ENCODE measurements around the gene AKR7A2. TPM values are rescaled to one million over a fixed set of nuclear protein-coding genes. Genes with fewer than 3 reads are reported as not detected.
A peak's percentile ranks its signal among the peaks of the same experiment; 100 is the strongest.
"Not testable (repeated sequence)": the region's sequence is repeated elsewhere in the genome, so short reads cannot be mapped to it uniquely, and the experiment has no call there.

The AKR7A2 gene
- total and polyA plus RNA-seq, 2 experiments from 2014 or later: 157 to 195 TPM

DNA sequence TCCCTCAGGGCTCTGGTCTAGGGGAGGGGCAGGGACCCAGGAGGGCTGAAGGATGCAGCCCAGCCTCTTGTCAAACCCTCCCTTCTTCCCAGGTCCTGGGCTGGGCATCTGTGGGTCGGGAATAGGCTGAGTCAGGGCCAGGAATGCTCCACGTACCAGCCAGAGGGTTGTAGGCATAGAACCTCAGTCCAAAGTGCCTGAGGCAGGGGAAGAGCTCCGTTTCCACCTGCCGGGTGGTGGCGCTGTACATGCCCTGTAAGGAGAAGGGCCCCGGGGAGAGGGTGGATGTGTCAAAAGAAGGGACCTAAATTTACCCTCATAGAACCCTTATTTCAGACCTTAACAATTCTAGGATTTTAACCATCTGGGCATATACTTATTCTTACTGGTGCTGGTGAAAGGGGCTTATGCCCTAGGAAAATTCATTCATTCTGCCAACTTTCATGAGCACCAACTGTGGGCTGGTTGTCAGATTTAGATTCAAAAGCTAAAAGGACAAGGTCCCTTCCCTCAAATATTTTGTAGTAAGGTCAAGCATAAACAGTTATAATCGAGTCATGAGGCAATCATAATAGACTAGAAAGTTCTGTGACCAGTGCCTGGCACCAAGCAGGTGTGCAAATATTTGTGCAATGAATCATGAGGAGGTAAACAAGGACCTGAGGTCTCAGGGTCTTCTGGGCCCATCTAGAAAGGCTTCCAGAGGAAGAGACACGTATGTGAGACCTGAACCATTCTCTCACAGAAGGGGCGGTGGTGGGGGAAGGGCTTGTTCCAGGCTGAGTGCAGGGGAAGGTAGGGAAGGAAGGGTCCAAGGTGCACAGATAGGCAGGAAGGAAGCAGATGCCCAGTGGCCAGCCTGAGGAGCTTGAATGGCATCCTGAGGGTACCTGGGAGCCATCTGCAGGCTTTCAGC is 42.3 kb downstream of the AKR7A2 start:
- not testable (repeated sequence) for H3K36me3 ChIP-seq; H3K27ac ChIP-seq; H3K27me3 ChIP-seq; DNase-seq (ENCODE audit: low read depth in 1 of 2, low spot score in 1 of 2); H3K4me1 ChIP-seq (ENCODE audit: low read depth); H3K4me3 ChIP-seq; H3K9me3 ChIP-seq (ENCODE audit: low read depth)
- TF ChIP-seq, protein P1, sequence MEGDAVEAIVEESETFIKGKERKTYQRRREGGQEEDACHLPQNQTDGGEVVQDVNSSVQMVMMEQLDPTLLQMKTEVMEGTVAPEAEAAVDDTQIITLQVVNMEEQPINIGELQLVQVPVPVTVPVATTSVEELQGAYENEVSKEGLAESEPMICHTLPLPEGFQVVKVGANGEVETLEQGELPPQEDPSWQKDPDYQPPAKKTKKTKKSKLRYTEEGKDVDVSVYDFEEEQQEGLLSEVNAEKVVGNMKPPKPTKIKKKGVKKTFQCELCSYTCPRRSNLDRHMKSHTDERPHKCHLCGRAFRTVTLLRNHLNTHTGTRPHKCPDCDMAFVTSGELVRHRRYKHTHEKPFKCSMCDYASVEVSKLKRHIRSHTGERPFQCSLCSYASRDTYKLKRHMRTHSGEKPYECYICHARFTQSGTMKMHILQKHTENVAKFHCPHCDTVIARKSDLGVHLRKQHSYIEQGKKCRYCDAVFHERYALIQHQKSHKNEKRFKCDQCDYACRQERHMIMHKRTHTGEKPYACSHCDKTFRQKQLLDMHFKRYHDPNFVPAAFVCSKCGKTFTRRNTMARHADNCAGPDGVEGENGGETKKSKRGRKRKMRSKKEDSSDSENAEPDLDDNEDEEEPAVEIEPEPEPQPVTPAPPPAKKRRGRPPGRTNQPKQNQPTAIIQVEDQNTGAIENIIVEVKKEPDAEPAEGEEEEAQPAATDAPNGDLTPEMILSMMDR (IDR thresholded peaks at IDR 0.05; ENCODE audit: low read depth, low read length): peak; percentile 14

DNA sequence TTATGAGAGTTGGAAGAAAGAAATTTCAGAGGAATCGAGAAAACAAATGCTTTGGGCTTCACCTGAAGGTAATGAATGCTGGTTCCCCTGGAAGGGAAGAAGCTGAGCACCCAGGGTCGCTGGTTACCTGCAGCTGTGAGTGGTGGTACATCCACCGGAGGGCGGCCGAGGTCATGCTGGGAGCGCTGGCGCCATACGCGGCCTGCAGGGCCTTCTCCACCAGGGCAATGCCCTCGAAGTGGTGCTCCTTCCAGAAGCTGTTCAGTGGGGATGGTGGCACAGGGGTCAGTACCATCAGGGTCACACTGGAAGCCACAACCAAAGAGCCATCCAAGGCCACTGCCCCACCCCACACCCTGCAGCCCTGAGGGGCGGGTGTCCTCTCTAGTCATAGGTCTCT is 43.5 kb downstream of the AKR7A2 start:
- TF ChIP-seq, protein P1 (IDR thresholded peaks at IDR 0.05; ENCODE audit: low read depth, low read length): no peak
- no peak overlapping the region for H3K27ac ChIP-seq

DNA sequence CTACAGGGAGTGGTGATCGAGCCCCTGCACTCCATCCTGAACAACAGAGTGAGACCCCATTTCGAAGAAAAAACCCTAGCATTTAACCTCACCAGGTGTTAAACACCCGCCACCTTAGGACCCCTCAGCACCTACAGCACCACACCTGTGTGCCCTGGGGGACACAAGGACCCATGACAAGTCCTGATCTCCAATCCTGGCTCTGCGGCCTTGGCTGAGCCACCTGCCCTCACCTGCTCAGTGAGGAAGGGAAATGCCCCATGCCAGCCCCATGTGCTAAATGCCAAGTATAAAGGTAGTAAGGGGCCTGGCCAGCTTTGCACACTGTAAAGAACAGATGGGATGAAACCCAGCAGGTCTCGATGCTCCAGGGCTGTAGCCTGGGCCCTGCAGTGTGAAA is 49.2 kb downstream of the AKR7A2 start:
- no peaks in the 10 kb centered on the region for H3K4me1 ChIP-seq (ENCODE audit: low read depth)
- H3K4me3 ChIP-seq: no peak overlapping the region
- TF ChIP-seq, protein P1 (IDR thresholded peaks at IDR 0.05; ENCODE audit: low read depth, low read length): no peak
- no peaks in the 10 kb centered on the region for H3K9me3 ChIP-seq (ENCODE audit: low read depth)
- peaks cover 8% of the 10 kb centered on the region for H3K36me3 ChIP-seq
- no peaks in the 10 kb centered on the region for H3K27me3 ChIP-seq
- no peak for DNase-seq (ENCODE audit: low read depth in 1 of 2, low spot score in 1 of 2)
- H3K27ac ChIP-seq: no peak overlapping the region

More for the DNA sequence above, 43.5 kb downstream of the AKR7A2 start:
- Histone ChIP-seq H3K4me3 (no peak overlapping the region), H3K36me3 (no peaks in the 10 kb centered on the region), H3K9me3 (ENCODE audit: low read depth) (no peaks in the 10 kb centered on the region), H3K4me1 (ENCODE audit: low read depth) (no peaks in the 10 kb centered on the region), H3K27me3 (no peaks in the 10 kb centered on the region)
- no peak for DNase-seq (ENCODE audit: low read depth in 1 of 2, low spot score in 1 of 2)

DNA sequence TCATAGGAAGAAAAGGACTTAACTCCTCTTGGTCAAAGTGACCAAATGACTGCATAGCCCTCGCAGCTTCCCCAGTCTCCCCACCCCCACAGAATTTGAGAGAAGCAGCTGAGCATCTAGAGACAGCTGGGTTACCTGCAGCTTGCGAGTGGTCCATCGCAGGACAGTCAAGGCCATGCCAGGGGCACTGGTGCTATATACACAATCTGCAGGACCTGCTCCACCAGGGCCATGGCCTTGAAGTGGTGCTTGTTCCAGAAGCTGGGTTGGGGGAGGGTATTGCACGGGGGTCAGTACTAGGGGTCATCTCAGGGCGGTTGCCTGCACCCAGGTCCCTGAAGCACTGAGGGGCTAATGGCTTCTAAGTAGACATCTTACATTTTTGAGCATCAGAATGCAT is 49.9 kb downstream of the AKR7A2 start:
- H3K27ac ChIP-seq: no peak overlapping the region
- no peak overlapping the region for H3K4me3 ChIP-seq
- TF ChIP-seq, protein P1 (IDR thresholded peaks at IDR 0.05; ENCODE audit: low read depth, low read length): no peak
- peaks cover 15% of the 10 kb centered on the region for H3K36me3 ChIP-seq
- no peaks in the 10 kb centered on the region for H3K9me3 ChIP-seq (ENCODE audit: low read depth)
- H3K4me1 ChIP-seq (ENCODE audit: low read depth): no peaks in the 10 kb centered on the region
- H3K27me3 ChIP-seq: no peaks in the 10 kb centered on the region
- DNase-seq (ENCODE audit: low read depth in 1 of 2, low spot score in 1 of 2): no peak

DNA sequence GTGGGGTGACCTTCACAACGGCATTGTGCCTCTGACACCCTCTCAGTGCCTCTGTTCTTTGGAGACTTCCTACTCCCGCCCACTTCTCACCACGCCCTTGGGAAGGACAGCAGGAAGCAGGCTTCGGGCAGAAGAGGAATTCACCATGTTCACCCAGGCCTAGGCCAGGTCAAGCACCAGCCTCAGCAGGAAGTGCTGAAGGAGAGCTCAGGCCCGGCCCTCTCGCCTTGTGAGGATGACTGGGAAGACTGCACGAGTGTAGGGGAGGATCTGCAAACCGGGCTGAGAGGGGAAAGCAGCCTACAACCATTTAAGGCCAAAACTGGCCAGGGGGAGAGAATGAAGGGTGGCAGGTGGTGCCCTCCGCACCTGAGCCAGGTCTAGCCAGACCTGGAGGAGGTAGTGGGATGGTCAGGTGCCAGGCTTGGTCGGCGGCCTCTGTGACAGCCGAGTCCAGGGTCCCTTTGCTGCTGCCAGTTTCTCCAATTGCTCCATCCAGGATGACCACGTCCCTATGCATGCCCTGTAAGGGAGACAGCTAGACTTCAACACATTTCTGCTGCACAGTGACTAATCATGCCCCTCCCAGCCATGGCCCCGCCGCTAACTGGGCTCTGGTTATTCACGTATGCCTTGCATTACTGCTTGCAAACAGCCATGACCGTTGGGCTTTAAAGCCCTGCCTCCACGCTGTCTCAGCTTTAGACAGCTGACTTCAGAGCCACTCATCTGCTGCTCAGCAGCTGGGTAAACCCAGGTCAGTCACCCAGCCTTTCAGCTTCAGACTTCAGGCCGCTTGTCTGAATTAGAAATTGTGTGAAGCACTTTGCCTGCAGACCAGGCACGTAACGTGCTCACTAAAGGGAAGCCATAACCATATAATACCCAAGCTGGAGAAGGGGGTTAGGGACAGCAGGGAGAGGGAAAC is 51.5 kb downstream of the AKR7A2 start:
- peak overlapping the region; percentile 43 for H3K27ac ChIP-seq
- no peaks in the 10 kb centered on the region for H3K27me3 ChIP-seq
- H3K4me3 ChIP-seq: no peak overlapping the region
- peak in 1 of 2 donors; percentile 27 for DNase-seq (ENCODE audit: low read depth in 1 of 2, low spot score in 1 of 2)
- H3K36me3 ChIP-seq: peaks cover 17% of the 10 kb centered on the region
- no peaks in the 10 kb centered on the region for H3K9me3 ChIP-seq (ENCODE audit: low read depth)
- H3K4me1 ChIP-seq (ENCODE audit: low read depth): no peaks in the 10 kb centered on the region
- TF ChIP-seq, protein P1 (IDR thresholded peaks at IDR 0.05; ENCODE audit: low read depth, low read length): no peak
